Measurements from ENCODE around the gene BRD4.

BRD4 gene

GRCh38 chr19:15236886-15237285 lies 95.5 kb downstream of the BRD4 start:
- no peak overlapping the region for H3K4me3 ChIP-seq (ENCODE audit: low read depth, low read length)
- CTCF ChIA-PET = interaction anchor here (0.6 kb wide), 1 partner anchor 16 kb away, joined by 4 read pairs; no protein-coding TSS in a partner anchor

GRCh38 chr19:15235781-15236180 lies 96.6 kb downstream of the BRD4 start:
- peak; percentile 68 for TF ChIP-seq ZFHX2 (tag by site-specific recombination; conservative IDR thresholded peaks at IDR 0.05)
- no peak for TF ChIP-seq ZNF280D (tag by site-specific recombination; IDR thresholded peaks at IDR 0.05)
- no peak for TF ChIP-seq ZNF121 (tag by site-specific recombination; IDR thresholded peaks at IDR 0.05)
- peak; percentile 29; the same call in 1 of the 2 replicates for TF ChIP-seq EGR2 (tag by site-specific recombination; IDR thresholded peaks at IDR 0.05; ENCODE audit: low read depth)
- POLR2A ChIA-PET = no interaction called here
- H3K4me1 ChIP-seq (ENCODE audit: control insufficient read depth, insufficient read depth, low read length) = no peaks in the 10 kb centered on the region
- H3K4me3 ChIP-seq (ENCODE audit: low read depth, low read length) = no peak overlapping the region
- CTCF ChIA-PET = interaction anchor here (1.1 kb wide), 1 partner anchor 17 kb away, joined by 3 read pairs; no protein-coding TSS in a partner anchor
- no peaks in the 10 kb centered on the region for H3K9me3 ChIP-seq (ENCODE audit: control insufficient read depth, insufficient read depth, low read depth, low read length)
- no peak overlapping the region; the same call in 1 of the 2 replicates for H3K27ac ChIP-seq (ENCODE audit: extremely low read depth, low read depth, low read length)
- peaks cover 14 to 50% of the 10 kb centered on the region in 2 experiments; a peak in 2 of 3 replicates for H3K36me3 ChIP-seq (ENCODE audit: control insufficient read depth in 2 of 2, insufficient read depth in 1 of 2, low read length in 2 of 2)

More at GRCh38 chr19:15236886-15237285, 95.5 kb downstream of the BRD4 start:
- Histone ChIP-seq H3K4me1 (ENCODE audit: control insufficient read depth, insufficient read depth, low read length) (no peaks in the 10 kb centered on the region), H3K27ac (ENCODE audit: extremely low read depth, low read depth, low read length) (no peak overlapping the region), H3K9me3 (ENCODE audit: control insufficient read depth, insufficient read depth, low read depth, low read length) (no peaks in the 10 kb centered on the region), H3K36me3 (ENCODE audit: control insufficient read depth in 2 of 2, insufficient read depth in 1 of 2, low read length in 2 of 2) (peaks cover 14 to 58% of the 10 kb centered on the region in 2 experiments; a peak in 2 of 3 replicates)
- no peak for TF ChIP-seq ZNF366 (tag by site-specific recombination; conservative IDR thresholded peaks at IDR 0.05)
- no peak for TF ChIP-seq PATZ1 (tag by site-specific recombination; IDR thresholded peaks at IDR 0.05)
- TF ChIP-seq ZNF792 (tag by site-specific recombination; IDR thresholded peaks at IDR 0.05) = no peak
- no peak for TF ChIP-seq YY2 (tag by site-specific recombination; IDR thresholded peaks at IDR 0.05)
- no peak for TF ChIP-seq SCRT1 (tag by site-specific recombination; IDR thresholded peaks at IDR 0.05; ENCODE audit: borderline replicate concordance)
- no peak for TF ChIP-seq ELK4 (IDR thresholded peaks at IDR 0.05; ENCODE audit: borderline replicate concordance, low read depth, low read length)
- TF ChIP-seq ZNF248 (tag by site-specific recombination; IDR thresholded peaks at IDR 0.05) = no peak
- TF ChIP-seq ZBTB17 (tag by site-specific recombination; IDR thresholded peaks at IDR 0.05) = no peak
- POLR2A ChIA-PET = interaction anchor here (0.6 to 0.7 kb wide), 2 partner anchors 23 to 103 kb away, joined by 4 to 13 read pairs; no protein-coding TSS in a partner anchor

GRCh38 chr19:15234431-15235130 lies 97.8 kb downstream of the BRD4 start:
- ChIA-PET POLR2A (interaction anchor here (1.5 kb wide), 1 partner anchor 16 kb away, joined by 4 read pairs; no protein-coding TSS in a partner anchor), CTCF (interaction anchor here (0.6 kb wide), 1 partner anchor 17 kb away, joined by 3 read pairs; no protein-coding TSS in a partner anchor)
- no peak overlapping the region for H3K27ac ChIP-seq (ENCODE audit: extremely low read depth, low read depth, low read length)
- no peaks in the 10 kb centered on the region for H3K9me3 ChIP-seq (ENCODE audit: control insufficient read depth, insufficient read depth, low read depth, low read length)
- no peaks in the 10 kb centered on the region for H3K4me1 ChIP-seq (ENCODE audit: control insufficient read depth, insufficient read depth, low read length)
- no peak overlapping the region for H3K4me3 ChIP-seq (ENCODE audit: low read depth, low read length)
- H3K36me3 ChIP-seq (ENCODE audit: control insufficient read depth in 2 of 2, insufficient read depth in 1 of 2, low read length in 2 of 2) = peaks cover 11 to 38% of the 10 kb centered on the region in 2 experiments; a peak in 2 of 3 replicates
- TF ChIP-seq ZBTB21 (tag by site-specific recombination; IDR thresholded peaks at IDR 0.05) = peak; percentile 83
- no peak for TF ChIP-seq ZNF670 (tag by site-specific recombination; IDR thresholded peaks at IDR 0.05; ENCODE audit: low read depth)
- peak; percentile 88 for TF ChIP-seq ZNF629 (tag by site-specific recombination; IDR thresholded peaks at IDR 0.05)
- peak; percentile 9; the same call in 1 of the 2 replicates for TF ChIP-seq WT1 (tag by site-specific recombination; IDR thresholded peaks at IDR 0.05)
- no peak for TF ChIP-seq ZNF660 (tag by site-specific recombination; IDR thresholded peaks at IDR 0.05)
- no peak for TF ChIP-seq BCL6B (tag by site-specific recombination; IDR thresholded peaks at IDR 0.05)
- TF ChIP-seq ZNF350 (tag by site-specific recombination; IDR thresholded peaks at IDR 0.05) = no peak
- peak; percentile 13; the same call in 1 of the 2 replicates for TF ChIP-seq ZEB2 (tag by site-specific recombination; IDR thresholded peaks at IDR 0.05)
- no peak; the same call in 1 of the 2 replicates for TF ChIP-seq ZNF600 (tag by site-specific recombination; IDR thresholded peaks at IDR 0.05)
- TF ChIP-seq ZNF169 (tag by site-specific recombination; IDR thresholded peaks at IDR 0.05) = no peak

Measured in HEK293 (cell line).